GM19023 (cell line): ENCODE measurements around the gene FGF19.

ENCODE experiments used
- ATAC-seq: cut with Tn5 transposase; IDR thresholded peaks from one replicate; pipeline ENCODE4 v1.9.1; 2021; ENCODE audit warnings: mild to moderate bottlenecking, moderate library complexity; ENCODE audit not compliant: unreplicated experiment

Gene FGF19

GRCh38 chr11:69718912-69719311 is 15.1 kb upstream of the FGF19 start:
- ATAC-seq = no peak

- ATAC-seq = no peak
Observed at GRCh38 chr11:69718147-69718546, 14.3 kb upstream of the FGF19 start.

- no peak for ATAC-seq
Observed at GRCh38 chr11:69716891-69717747, 13.3 kb upstream of the FGF19 start.

- ATAC-seq = no peak
Observed at GRCh38 chr11:69716099-69716498, 12.3 kb upstream of the FGF19 start.

GRCh38 chr11:69715446-69715845 is 11.6 kb upstream of the FGF19 start:
- ATAC-seq = no peak

GRCh38 chr11:69711822-69712801 is 8.3 kb upstream of the FGF19 start:
- no peak for ATAC-seq

- no peak for ATAC-seq
Observed at GRCh38 chr11:69708736-69709401, 5.0 kb upstream of the FGF19 start.

GRCh38 chr11:69707176-69707575 is 3.4 kb upstream of the FGF19 start:
- ATAC-seq = no peak

GRCh38 chr11:69705901-69706787 is 2.3 kb upstream of the FGF19 start:
- no peak for ATAC-seq

- no peak for ATAC-seq
Observed at GRCh38 chr11:69705351-69705811, 1.6 kb upstream of the FGF19 start.

- ATAC-seq = no peak
Observed at GRCh38 chr11:69704508-69705253, 859 bp upstream of the FGF19 start.

GRCh38 chr11:69703453-69703767 is 412 bp downstream of the FGF19 start:
- no peak for ATAC-seq

GRCh38 chr11:69702769-69703452 is 911 bp downstream of the FGF19 start:
- no peak for ATAC-seq

- ATAC-seq = no peak
Observed at GRCh38 chr11:69702239-69702691, 1.6 kb downstream of the FGF19 start.

GRCh38 chr11:69700278-69701140 is 3.3 kb downstream of the FGF19 start:
- no peak for ATAC-seq

GRCh38 chr11:69699213-69699612 is 4.6 kb downstream of the FGF19 start:
- no peak for ATAC-seq

- no peak for ATAC-seq
Observed at GRCh38 chr11:69698362-69698761, 5.5 kb downstream of the FGF19 start.

GRCh38 chr11:69697861-69698260 is 6.0 kb downstream of the FGF19 start:
- no peak for ATAC-seq
